Activated CD4-positive, alpha-beta T cell treated with anti-CD3 and anti-CD28 coated beads for 24 hours (primary cell): ENCODE results near the gene MYO7A.
A peak's percentile ranks its signal among the peaks of the same experiment; 100 is the strongest.

ENCODE experiments used
- DNase-seq, 2 donors: peaks; one replicate each; pipeline ENCODE4 v3.0.0-alpha.2; 2020; ENCODE audit warnings: low read depth in 2 of 2

MYO7A gene

DNA sequence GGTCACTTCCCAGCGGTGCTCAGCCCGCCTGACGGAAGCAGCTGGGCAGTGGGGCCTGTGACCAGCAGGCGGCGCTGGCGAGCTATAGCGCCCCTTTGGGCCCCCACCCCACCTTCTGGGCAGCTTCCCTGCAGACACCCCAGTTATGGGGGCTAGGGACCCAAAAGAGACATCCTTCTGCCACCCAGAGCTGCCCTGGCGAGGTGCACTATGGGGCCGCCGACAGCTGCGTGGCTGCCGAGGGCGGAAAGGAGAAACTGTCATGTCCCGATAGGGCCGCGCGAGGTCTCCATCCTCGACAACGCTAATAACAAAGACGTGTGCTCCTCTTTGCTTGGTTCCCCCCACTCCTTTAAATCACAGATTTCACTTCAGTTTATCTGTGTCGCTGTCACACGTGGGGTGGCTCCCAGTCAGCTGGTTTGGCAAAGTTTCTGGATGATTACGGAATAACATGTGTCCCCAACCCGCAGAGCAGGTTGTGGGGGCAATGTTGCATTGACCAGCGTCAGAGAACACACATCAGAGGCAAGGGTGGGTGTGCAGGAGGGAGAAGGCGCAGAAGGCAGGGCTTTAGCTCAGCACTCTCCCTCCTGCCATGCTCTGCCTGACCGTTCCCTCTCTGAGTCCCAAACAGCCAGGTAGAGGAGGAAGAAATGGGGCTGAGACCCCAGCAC is 673 bp upstream of the MYO7A start:
- peak; percentile 38 to 46 for DNase-seq

DNA sequence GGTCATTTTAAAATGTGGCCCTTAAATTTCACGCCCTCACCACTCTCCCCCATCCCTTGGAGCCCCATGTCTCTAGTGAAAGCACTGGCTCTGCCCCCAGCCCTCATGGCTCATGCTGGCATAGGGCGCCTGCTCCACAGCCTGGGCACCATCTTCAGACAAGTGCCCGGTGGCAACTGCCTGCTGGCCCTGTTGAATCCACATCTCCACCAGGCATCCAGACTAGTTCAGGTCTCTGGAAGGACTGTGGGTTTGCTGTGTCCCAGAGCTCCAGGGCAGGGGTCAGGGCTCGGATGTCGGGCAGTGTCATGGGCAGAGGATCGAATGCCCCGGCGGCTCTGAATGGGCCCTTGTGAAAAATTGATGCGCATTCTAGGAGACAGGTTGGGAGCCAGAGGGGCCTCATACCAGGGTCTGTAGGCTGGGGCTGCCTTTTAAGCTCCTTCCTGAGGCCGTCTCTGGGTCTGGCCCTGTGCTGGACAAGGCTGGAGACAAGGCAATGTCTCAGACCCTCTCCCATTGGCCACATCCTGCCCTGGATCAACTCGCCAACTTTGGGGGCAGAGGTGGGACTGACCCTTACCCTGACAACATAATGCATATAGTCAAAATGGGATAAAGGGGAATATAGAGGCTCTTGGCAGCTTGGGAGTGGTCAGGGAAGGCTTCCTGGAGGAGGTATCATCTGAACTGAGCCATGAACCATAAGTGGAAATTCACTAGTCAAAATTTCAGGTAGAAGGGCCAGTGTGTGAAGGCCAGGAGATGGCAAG is 1.2 kb downstream of the MYO7A start:
- no peak for DNase-seq

DNA sequence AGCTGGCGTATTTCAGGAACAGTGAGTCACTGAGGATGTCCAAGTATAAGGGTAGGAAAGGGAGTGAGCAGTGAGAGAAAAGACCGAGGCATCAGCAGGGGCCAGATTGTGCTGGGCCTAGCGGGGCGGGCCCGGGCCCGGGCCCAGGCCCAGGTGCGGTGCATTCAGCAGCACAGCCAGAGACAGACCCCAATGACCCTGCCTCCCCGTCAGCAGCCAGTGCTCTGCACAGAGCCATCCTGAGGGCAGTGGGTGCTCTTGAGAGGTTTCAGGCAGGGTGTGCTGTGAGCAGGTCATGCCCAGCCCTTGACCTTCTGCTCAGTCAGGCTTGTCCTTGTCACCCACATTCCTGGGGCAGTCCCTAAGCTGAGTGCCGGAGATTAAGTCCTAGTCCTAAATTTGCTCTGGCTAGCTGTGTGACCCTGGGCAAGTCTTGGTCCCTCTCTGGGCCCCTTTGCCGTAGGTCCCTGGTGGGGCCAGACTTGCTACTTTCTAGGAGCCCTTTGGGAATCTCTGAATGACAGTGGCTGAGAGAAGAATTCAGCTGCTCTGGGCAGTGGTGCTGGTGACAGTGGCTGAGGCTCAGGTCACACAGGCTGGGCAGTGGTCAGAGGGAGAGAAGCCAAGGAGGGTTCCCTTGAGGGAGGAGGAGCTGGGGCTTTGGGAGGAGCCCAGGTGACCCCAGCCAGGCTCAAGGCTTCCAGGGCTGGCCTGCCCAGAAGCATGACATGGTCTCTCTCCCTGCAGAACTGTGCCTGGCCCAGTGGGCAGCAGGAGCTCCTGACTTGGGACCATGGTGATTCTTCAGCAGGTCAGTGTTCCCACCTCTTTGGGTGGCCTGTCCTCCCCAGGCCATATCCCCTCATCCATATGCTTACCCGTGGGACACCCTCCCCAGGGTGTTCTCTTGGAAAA is 2.1 kb downstream of the MYO7A start:
- no peak for DNase-seq

DNA sequence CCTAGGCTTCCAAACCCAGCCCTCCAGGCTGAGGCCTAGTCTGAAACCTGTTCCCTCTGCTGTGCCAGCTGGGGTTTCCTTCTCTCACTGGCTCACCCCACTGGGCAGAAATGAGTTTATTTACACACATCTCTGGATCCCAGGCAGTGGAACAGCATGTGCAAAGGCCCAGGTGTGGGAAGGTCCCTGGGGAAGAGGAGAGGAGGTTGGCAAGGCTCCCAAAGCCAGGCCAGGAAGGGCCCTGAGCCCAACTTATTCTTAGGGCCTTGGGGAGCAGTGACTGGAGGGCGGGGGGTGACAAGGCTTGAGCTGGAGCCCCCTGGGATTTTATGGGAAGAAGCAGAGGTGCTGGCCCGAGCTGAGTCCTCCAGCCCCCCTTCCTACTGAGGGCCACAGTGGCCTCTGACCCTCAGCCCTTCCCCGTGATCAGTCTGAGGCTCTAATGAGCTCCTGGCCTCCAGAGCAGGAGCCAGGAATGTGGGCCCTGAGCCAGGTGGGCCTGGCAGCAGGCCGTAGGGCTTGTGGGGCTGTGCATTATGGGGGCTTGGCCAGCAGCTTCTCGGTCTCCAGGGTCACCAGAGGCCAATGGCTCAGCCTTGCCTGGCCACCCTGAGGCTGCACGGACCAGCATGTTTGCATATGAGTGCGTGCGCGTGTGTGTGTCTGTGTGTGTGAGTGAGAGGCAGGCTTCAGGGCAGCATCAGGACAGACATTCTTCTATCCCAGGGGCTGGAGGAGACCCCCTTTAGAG is 2.9 kb downstream of the MYO7A start:
- no peak for DNase-seq

DNA sequence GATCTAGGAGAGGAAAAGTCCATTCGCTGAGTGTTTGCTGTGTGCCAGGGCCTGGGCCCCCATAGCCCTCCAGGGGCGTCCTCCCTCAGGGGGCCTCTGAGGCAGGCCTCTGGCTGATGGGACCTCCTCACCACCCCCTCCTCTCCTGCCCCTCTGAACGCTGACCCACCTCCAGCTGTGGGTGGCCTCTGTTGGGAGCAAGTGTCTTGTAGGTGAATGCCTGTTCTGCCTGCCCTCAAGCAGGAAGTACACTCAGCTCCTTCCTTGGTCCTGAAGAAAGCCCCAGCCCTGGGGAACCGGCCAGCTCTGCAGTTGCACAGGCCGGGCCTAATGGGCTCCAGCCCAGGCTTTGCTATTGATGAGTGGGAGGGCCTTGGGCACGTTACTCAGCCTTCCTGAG is 3.5 kb downstream of the MYO7A start:
- DNase-seq = no peak

DNA sequence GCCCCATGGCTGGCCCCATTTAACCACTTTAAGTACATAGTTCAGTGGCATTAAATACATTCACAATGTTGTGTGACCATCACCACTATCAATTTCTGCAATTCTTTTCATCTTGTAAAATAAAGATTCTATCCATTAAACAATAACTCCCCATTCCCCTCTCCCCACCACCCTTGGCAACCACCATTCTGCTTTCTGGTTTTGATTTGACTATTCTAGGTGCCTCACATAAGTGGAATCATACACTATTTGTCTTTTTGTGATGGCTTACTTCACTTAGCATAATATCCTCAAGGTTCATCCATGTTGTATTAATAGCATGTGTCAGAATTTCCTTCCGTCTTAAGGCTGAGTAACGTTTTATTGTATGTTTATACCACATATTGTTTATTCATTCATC is 7.0 kb downstream of the MYO7A start:
- no peak for DNase-seq

DNA sequence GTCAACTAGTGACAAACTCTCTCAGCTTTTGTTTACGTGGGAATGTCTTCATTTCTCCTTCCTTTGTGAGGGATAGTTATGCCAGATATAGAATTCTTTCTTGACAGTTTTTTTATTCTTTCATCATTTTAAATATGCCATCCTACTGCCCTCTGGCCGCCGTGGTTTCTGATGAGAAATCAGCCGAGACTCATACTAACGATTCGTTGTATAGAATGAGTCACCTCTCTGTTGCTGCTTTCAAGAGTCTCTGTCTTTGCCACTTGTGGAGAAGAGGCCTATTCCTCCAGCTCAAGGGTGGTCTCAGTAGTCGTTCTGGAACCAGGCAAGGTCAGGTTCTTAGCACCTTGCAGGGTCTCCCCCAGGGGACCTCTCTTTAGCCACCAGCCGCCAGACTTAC is 8.0 kb downstream of the MYO7A start:
- DNase-seq = no peak

DNA sequence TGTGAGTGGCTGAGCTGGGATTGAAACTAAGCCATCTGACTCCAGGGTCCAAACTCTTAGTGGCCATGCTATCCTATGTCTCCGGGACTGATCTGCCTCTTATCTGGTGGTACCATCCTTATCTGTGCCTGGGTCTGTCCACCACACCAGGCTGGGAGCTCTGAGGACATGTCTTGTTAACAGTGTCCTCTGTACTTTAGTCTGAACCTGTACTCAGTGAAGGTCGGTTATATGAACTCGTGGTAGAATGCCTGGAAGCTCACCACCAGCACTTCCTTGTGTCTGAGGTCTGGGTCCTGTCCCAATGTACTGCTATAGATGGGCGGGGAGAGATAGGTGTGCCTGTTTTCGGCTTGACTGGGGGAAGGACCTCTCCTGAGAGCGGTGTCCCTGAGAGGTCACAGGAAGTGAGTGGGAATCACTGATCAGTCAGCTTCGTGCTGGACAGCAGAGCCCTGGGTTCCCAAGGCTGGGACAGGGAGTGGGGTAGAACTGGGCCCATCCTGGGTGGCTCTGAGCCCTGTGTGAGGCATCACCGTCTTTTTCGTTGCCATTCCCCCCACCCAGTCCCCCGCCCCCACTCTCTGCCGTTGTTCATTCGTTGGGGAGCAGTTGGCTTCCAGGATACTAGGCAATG is 8.9 kb downstream of the MYO7A start:
- no peak for DNase-seq

DNA sequence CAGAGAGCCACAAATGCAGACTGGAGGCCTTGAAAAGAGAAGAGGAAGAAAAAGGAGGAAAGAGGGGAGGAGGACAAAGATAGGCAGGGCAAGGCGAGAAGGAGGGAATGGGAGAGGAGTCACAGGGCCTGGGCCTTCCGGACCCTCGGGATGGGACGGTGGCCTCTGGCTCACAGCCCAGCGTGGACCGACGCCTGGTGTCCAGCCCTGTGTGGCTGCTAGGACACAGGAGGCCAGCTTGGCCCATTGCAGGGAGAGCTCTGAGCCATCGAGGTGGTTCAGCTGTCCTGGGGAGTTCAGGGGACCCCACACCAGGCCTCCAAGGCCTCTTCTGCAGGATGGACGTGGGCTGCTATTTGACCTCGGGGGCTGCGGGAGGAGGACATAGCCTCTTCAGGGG is 9.4 kb downstream of the MYO7A start:
- DNase-seq = no peak

DNA sequence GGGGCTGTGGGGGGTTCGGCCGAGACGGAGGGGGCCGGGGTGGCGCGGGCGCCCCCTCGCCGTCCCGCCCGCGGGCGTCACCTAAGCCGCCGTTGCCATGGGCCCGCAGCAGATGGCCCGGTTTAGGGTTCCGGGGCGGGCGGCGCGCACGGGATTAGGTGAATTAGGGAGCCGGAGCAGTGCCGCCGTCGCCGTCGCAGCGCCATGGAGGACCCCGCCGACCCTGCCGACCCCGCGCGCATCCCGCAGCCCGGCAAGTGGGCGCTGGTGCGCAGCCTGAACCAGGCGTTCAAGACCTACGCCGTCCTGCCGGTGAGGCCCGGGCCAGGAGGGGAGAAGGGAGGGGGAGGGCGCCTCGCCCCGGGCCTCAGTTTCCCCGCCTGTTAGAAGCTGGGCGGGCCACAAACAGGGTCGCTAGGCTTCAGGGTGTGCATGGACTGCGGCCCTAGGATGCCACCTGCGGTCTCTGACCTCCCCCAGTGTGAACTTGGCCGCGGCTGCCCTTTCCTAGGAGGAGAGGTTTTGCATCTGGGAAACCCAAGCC is 10.1 kb downstream of the MYO7A start:
- no peak for DNase-seq

DNA sequence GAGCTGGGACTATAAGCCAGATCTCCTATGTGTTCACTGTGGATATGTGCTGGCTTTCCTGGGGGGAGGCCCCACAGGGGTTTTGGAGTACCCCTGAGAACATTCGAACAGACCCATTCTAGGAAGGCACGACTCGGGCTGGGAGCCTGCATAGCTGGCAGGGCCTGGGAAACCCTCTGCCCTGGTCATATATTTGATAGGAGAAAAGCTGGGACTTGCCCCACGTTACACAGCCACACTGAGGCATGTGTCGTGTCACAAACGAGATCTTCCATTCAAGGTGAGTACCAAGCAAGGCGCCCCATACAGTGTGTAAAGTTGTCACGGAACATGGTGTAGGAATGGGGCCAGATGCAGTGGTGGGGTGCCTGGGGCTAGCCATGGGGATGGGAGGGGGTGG is 11.2 kb downstream of the MYO7A start:
- no peak for DNase-seq

DNA sequence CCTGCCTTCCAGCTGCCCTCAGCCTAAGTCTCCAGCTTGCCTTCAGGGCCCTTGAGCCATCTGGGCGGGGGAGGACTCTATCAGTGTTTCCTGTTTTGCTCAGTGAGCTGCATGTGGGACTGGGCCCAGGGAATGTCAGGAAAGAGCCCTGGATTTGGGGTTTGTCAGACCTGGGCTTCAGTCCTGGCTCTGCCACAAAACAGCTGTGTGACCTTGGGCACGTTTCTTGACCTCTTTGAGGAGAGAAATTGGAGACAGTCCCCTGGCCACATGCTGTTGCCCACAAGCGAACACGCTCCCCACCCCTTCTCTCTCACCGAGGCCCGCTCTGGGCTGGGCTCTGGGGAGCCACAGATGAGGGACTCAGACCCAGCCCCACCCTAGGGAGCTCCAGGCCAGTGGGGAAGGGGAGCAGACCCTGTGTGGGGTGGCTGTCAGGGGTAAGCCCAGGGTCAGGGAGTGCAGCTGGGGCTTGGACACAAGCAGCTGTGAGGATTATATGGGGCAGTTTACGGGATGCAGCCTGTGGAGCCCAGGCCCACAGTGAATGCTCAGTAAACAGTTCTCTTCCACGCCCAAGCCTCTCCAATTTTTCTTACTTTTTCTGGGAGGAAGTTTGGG is 12.3 kb downstream of the MYO7A start:
- no peak for DNase-seq

DNA sequence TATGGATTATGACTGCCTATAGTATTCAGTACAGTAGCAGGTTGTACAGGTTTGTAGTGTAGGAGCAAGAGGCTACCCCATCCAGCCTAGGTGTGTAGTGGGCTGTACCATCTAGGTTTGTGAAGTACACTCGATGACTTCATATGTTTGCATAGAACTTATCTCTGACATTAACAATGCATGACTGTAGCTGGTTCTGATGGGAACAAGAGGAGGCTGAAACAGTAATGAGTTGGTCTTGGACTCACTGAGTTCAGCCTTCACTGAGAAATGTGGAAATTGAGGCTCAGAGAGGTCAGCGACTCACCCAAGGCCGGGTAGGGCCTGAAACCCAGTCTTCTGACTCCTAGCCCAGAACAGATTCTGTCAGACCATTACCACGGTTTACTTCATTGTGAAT is 13.0 kb downstream of the MYO7A start:
- no peak for DNase-seq

DNA sequence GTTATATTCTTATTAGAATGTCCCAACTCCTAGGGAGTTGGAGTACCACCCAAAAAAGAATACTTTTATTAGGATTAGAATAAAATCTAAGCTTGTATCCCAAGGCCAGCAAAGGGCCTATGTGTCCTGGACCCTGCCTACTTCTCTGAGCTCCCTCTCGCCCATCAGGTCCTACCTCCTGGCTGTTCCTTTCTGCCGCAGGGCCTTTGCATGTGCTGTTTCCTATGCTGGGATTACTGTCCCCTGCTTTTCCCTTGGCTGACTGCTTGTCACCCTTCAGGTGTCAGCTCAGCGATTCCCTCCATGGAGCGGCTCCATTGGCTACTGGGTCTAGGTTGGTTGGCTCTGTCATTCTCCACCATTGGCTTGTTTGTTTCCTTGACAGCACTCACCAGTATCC is 13.4 kb downstream of the MYO7A start:
- DNase-seq = no peak

DNA sequence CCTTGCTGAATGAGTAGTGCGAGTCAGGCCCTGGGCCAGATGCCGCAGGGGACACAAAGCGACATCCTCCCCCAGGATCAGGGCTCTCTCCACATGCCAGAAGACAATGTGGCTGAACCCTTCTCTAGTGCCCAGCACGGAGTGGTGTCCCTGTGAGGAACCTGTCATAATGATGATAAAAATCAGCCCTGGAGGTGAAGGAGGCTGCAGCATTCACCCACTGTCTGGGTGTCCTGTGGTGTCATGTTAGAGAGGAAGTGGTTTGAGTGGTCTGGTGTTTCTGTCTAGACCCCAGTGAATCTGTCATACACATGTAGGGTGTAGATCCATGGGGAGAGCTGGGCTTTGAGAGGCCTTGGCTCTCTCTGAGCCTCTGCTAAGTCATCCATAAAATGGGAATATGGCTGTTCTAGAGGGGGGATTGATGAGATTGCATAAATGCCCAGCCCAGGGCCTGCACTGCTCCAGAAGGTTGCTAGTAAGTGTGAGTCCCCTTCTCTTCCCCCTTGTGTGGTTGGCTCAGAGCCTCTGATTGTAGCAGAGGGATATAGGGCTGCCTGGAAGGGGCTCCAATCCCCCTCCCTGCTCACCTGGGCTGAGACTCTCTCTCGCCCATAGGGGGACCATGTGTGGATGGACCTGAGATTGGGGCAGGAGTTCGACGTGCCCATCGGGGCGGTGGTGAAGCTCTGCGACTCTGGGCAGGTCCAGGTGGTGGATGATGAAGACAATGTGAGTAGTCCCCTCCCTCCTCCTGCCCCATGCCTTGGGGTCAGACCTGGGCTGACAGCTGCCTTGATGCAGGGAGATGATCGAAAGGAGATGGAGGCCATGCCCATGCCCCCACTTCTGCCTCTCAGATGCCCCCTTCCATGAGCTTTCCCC is 14.3 kb downstream of the MYO7A start:
- DNase-seq = no peak

DNA sequence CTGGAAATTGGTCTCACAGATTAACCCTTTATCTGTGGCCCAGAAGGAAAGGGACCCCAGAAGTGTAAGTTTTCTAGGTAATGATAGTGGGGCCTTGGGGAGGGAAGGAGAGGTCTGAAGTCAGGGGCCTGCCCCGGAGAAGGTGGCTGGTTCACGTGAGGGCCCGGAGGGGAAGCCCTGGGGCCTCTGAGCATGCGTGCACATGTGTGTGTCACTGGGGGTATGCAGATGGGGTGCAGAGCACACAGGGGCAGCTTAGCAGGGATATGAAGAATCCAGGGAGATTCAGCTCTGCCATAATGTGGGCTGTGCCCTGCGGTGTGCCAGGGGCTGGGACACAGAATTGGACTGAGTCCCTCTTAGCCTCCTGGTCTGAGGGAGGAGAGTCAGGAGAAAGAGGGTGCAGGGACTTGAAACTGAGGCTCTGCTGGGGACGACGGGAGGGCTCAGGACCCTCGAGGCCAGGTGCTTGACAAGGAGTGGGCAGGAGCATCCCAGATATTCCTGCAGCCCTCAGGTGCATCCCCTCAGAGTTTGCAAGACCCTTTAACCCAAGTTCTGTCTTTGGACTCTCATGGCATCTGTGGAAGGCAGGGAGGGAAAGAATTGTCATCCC is 15.5 kb downstream of the MYO7A start:
- no peak for DNase-seq

DNA sequence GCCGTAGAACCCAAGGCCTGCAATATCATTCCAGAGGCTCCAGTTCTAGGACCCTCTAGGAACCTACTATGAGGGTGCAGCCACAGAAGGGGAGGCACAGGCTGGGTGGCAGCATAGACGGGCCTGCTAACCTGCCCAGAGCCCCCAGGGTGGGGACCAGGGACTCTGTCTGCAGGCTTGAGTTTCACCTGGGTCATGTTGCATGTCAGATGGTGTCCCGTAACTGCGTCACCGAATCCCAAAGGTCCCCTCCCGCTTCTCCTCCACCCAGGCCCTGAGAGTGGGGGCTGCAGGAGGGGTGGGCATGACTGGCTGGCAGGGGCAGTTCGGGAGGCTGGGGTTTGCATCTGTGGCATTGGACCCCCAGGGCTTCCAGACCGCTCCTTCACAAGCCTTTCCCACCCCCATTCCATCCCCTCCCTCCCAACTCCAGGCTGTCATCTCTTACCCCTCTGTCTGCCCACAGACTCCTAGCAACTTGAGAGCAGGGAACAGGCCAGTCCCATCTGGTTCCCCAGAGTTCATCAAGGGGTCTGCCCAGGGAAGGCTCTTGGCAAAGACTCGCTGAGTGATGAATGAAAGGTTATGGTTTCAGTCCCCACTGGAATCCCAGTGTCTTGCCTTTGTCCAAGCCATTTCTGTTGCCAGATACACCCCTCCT is 16.3 kb downstream of the MYO7A start:
- DNase-seq = no peak

DNA sequence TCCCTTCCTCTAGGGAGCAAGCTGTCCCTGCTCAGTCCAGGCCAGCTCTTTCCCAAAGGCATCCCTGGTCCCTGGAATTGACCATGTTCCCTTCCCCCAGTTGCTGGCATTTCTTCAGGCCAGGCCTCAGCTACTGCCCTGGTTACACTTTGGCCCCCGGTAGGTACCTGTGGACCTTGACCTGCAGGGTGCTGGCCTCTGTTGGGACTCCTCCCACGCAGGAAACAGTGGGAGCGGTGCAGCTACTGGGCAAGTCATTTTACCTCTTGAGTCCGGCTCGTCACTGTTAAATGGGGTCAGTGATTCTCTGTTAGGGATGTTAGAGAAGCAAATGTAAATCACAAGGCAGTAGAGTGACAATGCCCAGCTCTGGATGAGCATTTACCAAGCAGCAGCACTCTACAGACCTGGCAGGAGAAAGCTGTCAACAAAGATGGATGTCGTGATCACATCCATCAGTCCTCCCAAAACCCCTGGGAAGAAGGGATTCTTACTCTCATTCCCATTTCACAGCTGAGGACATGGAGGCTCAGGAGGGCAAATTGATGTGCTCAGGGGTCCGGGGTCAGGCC is 16.9 kb downstream of the MYO7A start:
- no peak for DNase-seq
